MCF 10A (cell line): ENCODE results near the gene COPS6. TPM values are rescaled to one million over a fixed set of nuclear protein-coding genes. Genes with fewer than 3 reads are reported as not detected.
A peak's percentile ranks its signal among the peaks of the same experiment; 100 is the strongest.

ENCODE experiments used
- BruUV-seq: library from RNA; stranded (reverse); fragments of 400-500 nt; replicated peaks from 2 replicates; lab custom pipeline; 2021; lab: Mats Ljungman, UMichigan
- CTCF ChIA-PET: fragments of 300-600 bp; sonication (Branson Sonifier 250); formaldehyde crosslinking; extraction: SDS; loops from one replicate; lab custom pipeline; 2021; ENCODE audit warnings: antibody characterized with exemption, inconsistent platforms; lab: Yijun Ruan, JAX
- POLR2A ChIA-PET: fragments of 300-600, 350-650 bp; sonication (Branson Sonifier 250); formaldehyde crosslinking; extraction: SDS; loops from one replicate; lab custom pipeline; 2020; ENCODE audit warnings: antibody characterized with exemption, inconsistent platforms; lab: Yijun Ruan, JAX
- DNase-seq: peaks from one replicate; pipeline ENCODE4 v3.0.0-alpha.2; 2018; ENCODE audit not compliant: unreplicated experiment
- H3K27ac Mint-ChIP-seq: one replicate; pipeline ENCODE4 v1.8.0; 2022; ENCODE audit warnings: mild to moderate bottlenecking, low read depth, mixed read lengths; ENCODE audit not compliant: unreplicated experiment
- H3K27me3 Mint-ChIP-seq: one replicate; pipeline ENCODE4 v1.8.0; 2022; ENCODE audit warnings: mixed read lengths; ENCODE audit not compliant: insufficient read depth, unreplicated experiment
- H3K36me3 Mint-ChIP-seq: one replicate; pipeline ENCODE4 v1.8.0; 2022; ENCODE audit warnings: mild to moderate bottlenecking, moderate library complexity, mixed read lengths; ENCODE audit not compliant: insufficient read depth, unreplicated experiment
- H3K4me1 Mint-ChIP-seq: one replicate; pipeline ENCODE4 v1.8.0; 2022; ENCODE audit warnings: mixed read lengths; ENCODE audit not compliant: insufficient read depth, unreplicated experiment
- H3K4me3 Mint-ChIP-seq: one replicate; pipeline ENCODE4 v1.8.0; 2022; ENCODE audit warnings: mild to moderate bottlenecking, moderate library complexity, mixed read lengths; ENCODE audit not compliant: unreplicated experiment
- H3K9me3 Mint-ChIP-seq: one replicate; pipeline ENCODE4 v1.8.0; 2022; ENCODE audit warnings: mixed read lengths; ENCODE audit not compliant: unreplicated experiment
- intact Hi-C: fragments of 100-400 bp; cut with micrococcal nuclease; formaldehyde crosslinking; loops from 2 replicates; pipeline ENCODE4 v1.14.1; 2022
- total RNA-seq: library from RNA; stranded (reverse); gene quantifications from 2 replicates; pipeline ENCODE4 v1.2.3, GENCODE V29; 2022
- TF ChIP-seq, protein P1 (sequence below): fragments of 200-600 bp; IDR thresholded peaks from one replicate; pipeline ENCODE4 v1.8.0; 2022; ENCODE audit warnings: antibody characterized with exemption, mild to moderate bottlenecking; ENCODE audit not compliant: unreplicated experiment

The COPS6 gene
- total RNA-seq, 1 experiment from 2014 or later: 103 TPM

DNA sequence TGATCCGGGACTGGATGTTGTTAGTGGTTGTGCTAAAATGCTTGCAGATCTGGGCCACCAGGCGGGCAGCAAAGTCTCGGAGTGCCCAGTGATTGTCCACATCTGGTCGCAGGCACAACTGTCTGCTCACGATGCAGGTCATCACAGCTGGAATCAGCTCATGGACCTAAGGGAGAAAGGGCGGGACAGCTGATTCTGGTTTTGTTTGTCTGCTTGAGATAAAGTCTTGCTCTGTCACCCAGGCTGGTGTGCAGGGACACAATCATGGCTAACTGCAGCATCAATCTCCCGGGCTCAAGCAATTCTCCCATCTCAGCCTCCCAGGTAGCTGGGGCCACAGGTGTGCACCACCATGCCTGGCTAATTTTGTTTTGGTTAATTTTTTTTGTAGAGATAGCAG is 22.4 kb downstream of the COPS6 start:
- no peaks in the 10 kb centered on the region for H3K9me3 Mint-ChIP-seq
- DNase-seq: no peak
- TF ChIP-seq, protein P1, sequence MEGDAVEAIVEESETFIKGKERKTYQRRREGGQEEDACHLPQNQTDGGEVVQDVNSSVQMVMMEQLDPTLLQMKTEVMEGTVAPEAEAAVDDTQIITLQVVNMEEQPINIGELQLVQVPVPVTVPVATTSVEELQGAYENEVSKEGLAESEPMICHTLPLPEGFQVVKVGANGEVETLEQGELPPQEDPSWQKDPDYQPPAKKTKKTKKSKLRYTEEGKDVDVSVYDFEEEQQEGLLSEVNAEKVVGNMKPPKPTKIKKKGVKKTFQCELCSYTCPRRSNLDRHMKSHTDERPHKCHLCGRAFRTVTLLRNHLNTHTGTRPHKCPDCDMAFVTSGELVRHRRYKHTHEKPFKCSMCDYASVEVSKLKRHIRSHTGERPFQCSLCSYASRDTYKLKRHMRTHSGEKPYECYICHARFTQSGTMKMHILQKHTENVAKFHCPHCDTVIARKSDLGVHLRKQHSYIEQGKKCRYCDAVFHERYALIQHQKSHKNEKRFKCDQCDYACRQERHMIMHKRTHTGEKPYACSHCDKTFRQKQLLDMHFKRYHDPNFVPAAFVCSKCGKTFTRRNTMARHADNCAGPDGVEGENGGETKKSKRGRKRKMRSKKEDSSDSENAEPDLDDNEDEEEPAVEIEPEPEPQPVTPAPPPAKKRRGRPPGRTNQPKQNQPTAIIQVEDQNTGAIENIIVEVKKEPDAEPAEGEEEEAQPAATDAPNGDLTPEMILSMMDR: no peak
- H3K36me3 Mint-ChIP-seq: peaks cover 61% of the 10 kb centered on the region
- CTCF ChIA-PET: interaction anchor here (0.7 kb wide), 1 partner anchor 191 kb away, joined by 4 read pairs; no protein-coding TSS in a partner anchor
- no TSS peak for BruUV-seq
- H3K27me3 Mint-ChIP-seq: no peaks in the 10 kb centered on the region
- intact Hi-C loops: no loop called here
- no peak overlapping the region for H3K4me3 Mint-ChIP-seq
- no peaks in the 10 kb centered on the region for H3K4me1 Mint-ChIP-seq
- H3K27ac Mint-ChIP-seq: no peak overlapping the region
- POLR2A ChIA-PET: interaction anchor here (8.0 kb wide), 1 partner anchor 8 kb away, joined by 45 read pairs; the partner anchor contains the start of genes AP4M1 and MCM7

DNA sequence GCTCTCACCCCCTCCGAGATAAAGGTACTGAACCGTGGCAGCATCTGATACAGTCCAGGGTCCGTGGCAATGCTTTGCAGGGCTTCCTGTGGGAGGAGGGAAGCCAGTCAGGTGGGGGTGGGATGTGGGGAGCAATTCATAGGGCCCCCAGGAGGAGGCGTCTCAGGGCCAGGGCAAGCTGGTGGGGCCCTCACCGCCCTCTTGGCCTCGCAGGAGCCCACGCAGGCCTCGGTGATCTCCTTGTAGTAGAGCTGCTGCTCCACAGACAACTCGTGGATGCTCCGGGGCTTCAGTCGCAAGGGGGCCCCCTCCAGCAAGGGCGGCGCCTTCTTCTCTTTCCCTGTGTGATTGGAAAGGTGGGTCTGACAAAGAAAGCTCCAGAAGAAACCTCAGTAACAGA is 23.1 kb downstream of the COPS6 start:
- CTCF ChIA-PET: no interaction called here
- Mint-ChIP-seq H3K27me3 (no peaks in the 10 kb centered on the region), H3K4me1 (no peaks in the 10 kb centered on the region), H3K36me3 (peaks cover 58% of the 10 kb centered on the region), H3K4me3 (no peak overlapping the region), H3K27ac (no peak overlapping the region), H3K9me3 (no peaks in the 10 kb centered on the region)
- POLR2A ChIA-PET: interaction anchor here (8.0 kb wide), 1 partner anchor 9 kb away, joined by 45 read pairs; the partner anchor contains the start of genes AP4M1 and MCM7
- intact Hi-C loops: no loop called here
- BruUV-seq: no TSS peak
- TF ChIP-seq, protein P1: no peak
- DNase-seq: no peak

DNA sequence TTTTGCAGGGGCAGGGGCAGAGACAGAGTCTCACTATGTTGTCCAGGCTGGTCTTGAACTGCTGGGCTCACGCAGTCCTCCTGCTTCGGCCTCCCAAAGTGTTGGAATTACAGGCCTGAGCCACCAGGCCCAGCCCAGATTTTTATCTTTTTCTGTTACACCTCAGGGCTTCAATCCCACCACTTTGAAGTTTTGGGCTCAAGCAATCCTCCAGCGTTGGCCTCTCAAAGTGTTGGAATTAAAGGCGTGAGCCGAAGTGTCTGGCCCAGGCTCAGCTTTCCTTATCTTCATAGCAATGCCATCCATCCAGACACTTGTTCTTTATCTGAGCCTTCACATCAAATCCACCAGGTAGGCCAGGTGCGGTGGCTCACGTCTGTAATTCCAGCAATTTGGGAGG is 26.3 kb downstream of the COPS6 start:
- Mint-ChIP-seq H3K4me3 (no peak overlapping the region), H3K27ac (no peak overlapping the region), H3K9me3 (no peaks in the 10 kb centered on the region), H3K36me3 (peaks cover 51% of the 10 kb centered on the region), H3K27me3 (no peaks in the 10 kb centered on the region), H3K4me1 (no peaks in the 10 kb centered on the region)
- DNase-seq: no peak
- TF ChIP-seq, protein P1: no peak
- no TSS peak for BruUV-seq
- intact Hi-C loops: no loop called here
- ChIA-PET POLR2A (interaction anchor here (0.6 to 8.0 kb wide), 3 partner anchors 12 to 13 kb away, joined by 3 to 45 read pairs (median 6); partner anchors contain the start of genes AP4M1, MBLAC1 and MCM7), CTCF (interaction anchor here (0.7 to 1.2 kb wide), 2 partner anchors 13 to 33 kb away, joined by 3 to 5 read pairs; no protein-coding TSS in a partner anchor)

DNA sequence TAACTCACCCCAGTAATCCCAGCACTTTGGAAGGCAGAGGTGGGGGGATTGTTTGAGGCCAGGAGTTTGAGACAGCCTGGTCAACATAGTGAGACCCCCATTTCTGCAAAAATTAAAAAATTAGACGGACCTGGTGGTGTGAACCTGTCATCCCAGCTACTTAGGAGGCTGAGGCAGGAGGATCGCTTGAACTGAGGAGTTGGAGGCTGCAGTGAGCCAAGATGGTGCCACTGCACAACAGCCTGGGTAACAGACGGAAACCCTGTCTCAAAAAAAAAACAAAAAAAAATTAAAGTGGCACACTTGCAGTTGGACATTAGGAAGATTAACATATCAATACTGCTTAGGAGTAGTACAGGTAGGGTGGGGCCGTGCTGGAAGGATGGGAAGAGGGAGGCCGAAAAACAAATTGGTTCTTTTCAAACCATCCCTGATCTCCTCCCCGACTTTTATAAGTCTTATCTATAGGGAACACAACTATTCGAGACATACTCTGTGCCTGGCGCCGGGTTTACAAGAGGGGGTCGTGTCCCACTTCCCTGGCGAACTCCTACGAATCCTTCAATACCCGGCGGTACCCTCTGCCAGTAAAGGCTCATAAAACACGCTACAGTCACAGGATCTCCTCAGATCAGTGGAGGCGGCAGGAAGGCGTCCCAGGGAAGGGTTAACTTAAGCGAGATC is 29.8 kb downstream of the COPS6 start:
- BruUV-seq: TSS peak; percentile 49
- Mint-ChIP-seq H3K36me3 (peaks cover 29% of the 10 kb centered on the region), H3K4me1 (peaks cover 7% of the 10 kb centered on the region), H3K9me3 (no peaks in the 10 kb centered on the region), H3K27ac (peak overlapping the region; percentile 99), H3K27me3 (no peaks in the 10 kb centered on the region), H3K4me3 (peak overlapping the region; percentile 98)
- ChIA-PET CTCF (interaction anchor here (0.7 kb wide), 1 partner anchor 652 kb away, joined by 3 read pairs; no protein-coding TSS in a partner anchor), POLR2A (interaction anchor here (8.0 kb wide), 1 partner anchor 16 kb away, joined by 45 read pairs; the partner anchor contains the start of genes AP4M1 and MCM7)
- intact Hi-C loops: loop anchor here (1.0 kb wide), 1 partner anchor 17 kb away; the partner anchor contains the start of genes AP4M1 and MCM7
- TF ChIP-seq, protein P1: no peak
- DNase-seq: no peak
